ENCODE data around the gene KRTAP4-3.
"Not testable (repeated sequence)": the region's sequence is repeated elsewhere in the genome, so short reads cannot be mapped to it uniquely, and the experiment has no call there.

Gene KRTAP4-3

DNA sequence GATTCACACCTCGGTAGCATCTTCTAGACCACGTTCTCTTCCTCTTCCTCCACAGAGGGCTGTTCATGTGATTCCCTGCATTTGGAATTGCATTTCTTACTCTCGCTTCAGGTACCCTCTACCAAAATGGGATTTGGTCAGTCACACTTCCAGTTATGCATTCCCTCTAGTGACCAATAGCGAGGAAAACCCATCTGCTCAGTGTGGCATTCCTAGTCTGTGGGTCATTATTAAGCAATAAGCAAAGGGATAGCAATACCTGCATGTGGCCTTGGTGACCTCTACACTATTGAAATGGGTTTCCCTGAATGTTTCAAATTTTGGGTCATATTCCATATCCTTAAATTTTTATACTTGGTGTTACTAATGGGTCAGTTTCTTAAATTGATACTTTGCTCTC lies 18.0 kb downstream of the KRTAP4-3 start:
- DNase-seq, result no peak

DNA sequence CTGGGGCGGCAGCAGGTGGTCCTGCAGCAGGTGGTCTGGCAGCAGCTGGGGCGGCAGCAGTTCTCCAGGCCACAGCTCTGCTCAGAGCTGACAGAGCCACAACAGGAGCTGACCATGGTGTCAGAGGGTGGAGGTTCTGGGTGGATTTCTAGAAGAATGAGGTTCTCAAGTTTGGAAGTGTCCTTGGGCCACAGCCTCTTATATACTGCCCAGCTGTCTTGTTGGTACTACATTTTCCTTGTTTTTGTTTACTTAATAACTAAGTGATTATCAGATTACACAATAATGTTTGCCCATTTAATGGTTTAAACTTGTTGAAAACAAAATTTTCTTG lies 18.4 kb downstream of the KRTAP4-3 start, which contains the start of gene KRTAP4-5:
Gene KRTAP4-5 (minus strand): TSS at position 174 of the 334 bp plus-strand sequence. CDS start 58 bp downstream, at position 116.
- DNase-seq, result no peak

DNA sequence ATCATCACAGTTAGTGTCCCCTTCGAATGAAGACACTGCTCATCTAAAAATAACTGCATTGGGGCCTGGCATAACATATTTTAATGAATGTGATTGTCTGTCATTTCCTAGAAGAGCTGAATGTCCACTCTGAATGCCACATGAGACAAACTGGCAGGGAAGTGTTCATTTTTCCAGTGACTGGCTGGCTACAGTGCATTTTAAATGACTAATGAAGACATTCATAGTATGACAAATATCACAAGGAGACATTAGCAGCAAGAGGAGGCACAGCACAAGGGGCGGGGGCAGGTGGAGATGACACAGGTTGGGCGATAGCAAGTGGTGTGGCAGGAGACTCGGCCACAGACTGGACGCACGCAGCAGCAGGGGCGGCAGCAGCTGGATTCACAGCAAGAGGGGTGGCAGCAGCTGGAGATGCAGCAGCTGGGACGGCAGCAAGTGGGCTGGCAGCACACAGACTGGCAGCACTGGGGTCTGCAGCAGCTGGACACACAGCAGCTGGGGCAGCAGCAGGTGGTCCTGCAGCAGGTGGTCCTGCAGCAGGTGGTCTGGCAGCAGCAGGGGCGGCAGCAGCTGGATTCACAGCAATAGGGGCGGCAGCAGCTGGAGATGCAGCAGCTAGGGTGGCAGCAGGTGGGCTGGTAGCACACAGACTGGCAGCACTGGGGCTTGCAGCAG lies 18.9 kb downstream of the KRTAP4-3 start:
- DNase-seq, result not testable (repeated sequence)

DNA sequence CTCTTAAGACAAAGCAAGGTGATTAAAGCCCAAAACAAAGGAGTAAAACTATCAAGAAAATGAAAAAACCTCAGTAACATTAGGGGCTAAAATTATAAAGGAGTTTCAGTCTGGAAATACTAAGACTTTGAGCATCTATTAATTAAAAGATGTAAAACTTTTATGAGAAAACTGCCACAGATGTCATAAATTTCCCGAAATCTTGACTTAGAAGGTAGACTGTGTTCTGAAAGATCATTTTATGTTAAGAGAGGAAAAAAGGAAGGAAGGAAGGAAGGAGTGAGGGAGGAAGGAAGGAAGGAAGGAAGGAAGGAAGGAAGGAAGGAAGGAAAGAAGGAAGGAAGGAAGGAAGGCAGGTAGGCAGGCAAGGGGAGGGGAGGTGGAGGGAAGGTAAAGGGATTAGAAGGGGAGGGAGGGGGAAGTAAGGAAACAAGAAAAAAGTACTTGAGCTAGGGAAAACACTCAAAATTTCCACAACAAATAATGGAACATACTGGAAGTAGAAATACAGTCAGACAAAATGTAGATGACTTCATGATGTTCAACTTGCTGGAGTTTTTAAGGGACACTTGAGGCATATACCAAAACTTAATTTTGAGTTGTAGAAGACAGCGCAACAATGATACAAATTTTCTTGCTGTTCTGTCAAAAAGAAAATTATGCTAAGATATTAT lies 20.4 kb downstream of the KRTAP4-3 start:
- DNase-seq, result no peak

DNA sequence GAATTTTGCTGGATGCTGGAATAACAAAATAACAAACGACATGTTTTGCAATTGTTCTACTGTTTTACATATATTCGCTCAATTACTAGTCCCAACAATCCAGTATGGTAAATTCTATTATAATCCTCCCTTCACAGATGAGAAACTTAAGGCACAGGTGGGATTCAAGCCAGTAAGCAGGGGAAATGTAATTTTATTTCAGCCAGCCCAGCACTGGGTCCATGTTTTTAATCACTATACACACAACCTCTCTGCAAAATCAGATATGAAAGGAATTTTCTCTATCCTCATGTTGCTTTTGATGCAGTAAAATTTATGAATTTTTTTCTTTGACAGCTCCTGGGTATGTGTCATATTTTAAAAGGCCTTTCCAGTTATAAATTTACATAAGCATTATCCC lies 22.8 kb downstream of the KRTAP4-3 start:
- no peak for DNase-seq

DNA sequence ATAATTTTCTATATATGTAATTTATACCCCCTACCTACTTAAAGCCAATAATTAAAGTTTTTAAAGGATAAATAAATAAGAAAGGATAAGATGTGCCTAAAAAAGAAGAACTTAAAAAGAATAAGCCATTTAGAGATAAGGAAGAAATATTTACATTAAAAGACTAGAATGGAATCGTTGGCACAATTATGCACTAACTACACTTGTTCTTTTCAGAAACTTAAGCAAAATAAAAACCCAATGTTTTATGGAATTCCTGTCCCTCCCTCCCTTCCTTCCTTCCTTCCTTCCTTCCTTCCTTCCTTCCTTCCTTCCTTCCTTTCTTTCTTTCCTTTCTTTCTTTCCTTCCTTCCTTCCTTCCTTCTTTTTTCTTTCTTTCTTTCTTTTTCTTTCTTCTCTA lies 23.2 kb downstream of the KRTAP4-3 start:
- DNase-seq, result no peak

DNA sequence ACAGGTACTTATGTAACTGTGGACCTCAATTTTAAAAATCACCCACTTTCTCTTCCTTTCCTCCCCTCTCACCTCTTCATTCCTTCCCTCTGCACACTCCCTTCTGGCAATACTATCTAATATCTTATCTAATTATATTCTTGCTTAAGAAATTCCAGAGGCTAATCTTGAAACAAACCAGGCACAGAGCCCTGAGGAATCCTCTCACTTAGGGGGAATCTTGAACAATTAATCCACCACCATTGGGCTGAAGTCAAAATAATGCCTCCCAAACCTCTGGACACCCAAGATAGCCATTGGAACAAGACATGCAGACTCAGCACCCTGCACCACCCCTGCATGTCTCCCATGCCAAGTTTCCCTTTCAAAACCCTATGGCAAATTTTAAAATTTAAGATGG lies 26.7 kb downstream of the KRTAP4-3 start:
- DNase-seq, result no peak

DNA sequence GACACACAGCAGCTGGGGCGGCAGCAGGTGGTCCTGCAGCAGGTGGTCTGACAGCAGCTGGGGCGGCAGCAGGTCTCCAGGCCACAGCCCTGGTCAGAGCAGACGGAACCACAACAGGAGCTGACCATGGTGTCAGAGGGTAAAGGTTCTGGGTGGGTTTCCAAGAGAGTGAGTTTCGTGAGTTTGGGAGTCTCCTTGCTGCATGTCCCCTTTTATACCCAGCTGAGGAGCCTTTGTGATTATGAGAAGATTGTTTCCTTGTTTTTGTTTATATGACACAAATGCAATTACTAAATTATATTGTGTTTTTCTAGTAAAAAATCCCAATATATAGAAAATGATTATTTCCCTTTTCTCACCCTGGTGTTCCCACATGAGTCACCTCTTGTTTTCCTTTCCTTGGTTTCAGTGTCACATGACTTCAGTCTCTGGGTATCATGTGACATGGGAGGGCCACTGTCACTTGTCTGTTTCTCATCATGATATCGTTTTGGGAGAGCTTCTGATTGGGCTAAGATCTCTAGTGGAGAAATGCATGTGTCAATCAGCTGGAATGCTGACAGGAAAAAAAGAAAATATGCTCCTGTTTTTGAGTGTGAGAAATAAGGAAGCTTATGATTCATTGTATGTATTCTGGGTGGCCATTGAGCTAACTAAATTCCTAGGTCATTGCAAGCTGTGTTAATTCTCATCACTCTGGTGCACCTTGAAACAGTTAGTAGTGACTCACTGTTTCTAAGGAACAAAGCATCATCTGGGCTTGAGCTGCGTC lies 27.5 kb downstream of the KRTAP4-3 start, which contains the start of gene KRTAP4-6:
Gene KRTAP4-6 (minus strand): TSS at position 185 of the 772 bp plus-strand sequence. CDS start 57 bp downstream, at position 128.
- DNase-seq, result no peak

DNA sequence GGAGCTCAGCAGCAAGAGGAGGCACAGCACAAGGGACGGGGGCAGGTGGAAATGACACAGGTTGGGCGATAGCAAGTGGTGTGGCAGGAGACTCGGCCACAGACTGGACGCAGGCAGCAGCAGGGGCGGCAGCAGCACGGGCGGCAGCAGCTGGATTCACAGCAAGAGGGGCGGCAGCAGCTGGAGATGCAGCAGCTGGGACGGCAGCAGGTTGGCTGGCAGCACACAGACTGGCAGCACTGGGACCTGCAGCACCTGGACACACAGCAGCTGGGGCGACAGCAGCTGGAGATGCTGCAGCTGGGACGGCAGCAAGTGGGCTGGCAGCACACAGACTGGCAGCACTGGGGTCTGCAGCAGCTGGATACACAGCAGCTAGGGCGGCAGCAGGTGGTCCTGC lies 28.2 kb downstream of the KRTAP4-3 start:
- DNase-seq, result not testable (repeated sequence)

DNA sequence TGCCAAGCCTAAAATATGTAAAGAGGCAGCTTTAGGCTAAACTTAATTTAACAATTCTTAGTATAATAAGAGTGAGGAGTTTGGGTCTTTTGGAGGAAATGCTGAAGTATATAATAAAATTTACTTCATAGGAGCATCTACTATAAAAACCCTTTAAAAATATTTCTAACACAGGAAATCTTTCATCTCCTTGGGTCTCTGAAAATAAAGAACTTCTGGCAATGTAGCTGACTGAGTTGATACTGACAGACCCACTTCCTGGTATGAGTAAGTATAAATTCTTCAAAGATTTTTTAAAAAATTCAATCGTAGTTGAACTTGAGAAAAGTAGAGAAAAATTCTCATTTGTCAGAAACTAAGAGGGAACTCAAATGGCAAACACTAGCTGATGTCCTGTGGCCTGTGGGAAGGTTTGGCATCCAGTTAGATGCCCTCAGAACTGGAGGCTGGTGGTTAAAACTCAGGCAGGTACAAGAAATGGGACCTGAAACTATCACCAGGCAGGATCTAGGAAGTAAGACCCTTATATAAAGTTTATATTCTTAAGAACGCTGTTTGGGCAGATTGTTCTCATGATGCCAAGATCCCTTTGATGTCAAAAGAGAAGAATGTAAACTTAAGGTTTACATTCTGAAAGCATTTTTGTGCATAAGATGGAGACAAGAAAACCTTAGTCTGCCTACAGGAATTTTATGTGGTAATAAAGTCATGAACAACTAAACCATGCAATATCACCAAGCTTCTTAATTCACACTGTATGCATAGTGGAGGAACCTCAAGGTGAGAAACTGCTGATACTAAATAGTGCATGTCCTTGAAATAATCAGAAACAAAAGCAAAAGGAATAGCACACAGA lies 33.9 kb downstream of the KRTAP4-3 start:
- no peak for DNase-seq

DNA sequence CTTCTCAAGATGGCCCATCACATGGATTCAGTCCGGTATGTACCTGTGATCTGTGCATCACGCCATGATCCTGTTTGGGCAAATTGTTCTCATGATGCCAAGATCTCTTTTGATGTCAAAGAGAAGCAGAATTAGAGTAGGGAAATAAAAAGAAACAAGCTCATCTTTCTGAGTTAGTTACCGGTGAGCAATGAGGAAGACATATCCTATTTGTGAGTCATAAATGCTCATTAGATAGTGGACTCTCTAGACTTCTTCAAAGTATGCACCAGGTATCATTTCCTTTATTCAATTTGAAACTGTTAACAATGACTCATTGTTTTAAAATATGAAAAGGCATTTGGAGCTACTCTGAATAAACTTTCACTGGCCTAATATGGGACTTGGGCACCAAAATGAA lies 36.0 kb downstream of the KRTAP4-3 start:
- DNase-seq, result no peak

DNA sequence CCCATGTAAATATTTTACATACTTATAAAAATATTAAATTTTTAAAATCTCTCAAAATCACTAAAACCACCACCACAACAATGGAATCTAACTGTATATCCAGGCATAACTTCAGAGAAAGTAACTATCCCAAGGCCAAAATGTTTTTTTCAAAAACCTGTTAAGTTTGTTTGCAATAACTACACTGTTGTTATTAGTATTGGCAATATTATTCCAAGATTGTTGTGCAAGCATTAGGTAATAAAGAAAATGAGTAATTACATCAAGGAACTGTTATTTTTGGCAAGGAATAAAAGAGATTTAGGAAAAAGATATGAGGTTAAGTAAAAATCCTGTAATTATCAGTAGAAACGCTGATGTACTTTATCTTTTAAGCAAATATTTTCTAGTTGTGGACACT lies 40.6 kb downstream of the KRTAP4-3 start:
- no peak for DNase-seq

DNA sequence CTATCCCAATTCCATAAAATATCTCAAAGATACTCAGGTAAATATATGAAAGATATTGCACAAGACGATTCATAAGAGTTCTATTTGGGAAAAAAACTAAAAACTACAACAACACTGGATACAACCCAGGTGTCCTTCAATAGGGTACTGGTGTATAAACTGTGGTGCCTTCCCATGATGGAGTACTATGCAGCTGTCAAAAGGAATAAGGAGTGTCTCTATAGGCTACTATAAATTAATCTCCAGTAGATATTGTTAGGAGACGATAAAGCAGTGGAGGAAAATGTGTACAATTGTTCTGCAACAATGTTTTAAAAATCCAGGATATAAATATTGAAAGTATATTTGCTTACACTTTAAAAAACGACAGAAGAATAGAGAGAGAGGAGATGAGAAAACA lies 41.6 kb downstream of the KRTAP4-3 start:
- no peak for DNase-seq

DNA sequence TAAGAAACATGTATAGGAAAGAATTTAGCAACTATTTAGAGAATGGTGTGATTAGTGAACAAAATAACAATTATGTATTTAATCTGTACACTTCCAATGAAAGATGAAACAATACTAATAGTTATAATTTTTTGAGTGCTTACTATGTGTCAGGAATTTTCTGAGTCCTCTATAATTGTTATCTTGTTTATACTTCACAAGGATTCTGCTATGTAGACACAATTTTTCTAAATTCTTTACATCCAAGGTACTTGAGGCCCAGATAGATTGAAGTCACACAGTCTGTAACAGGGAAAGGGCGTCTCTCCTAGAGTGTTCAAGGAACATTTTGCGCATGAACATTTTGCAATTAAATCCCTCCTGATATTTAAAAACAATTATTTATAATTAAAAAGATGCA lies 43.0 kb downstream of the KRTAP4-3 start:
- no peak for DNase-seq

DNA sequence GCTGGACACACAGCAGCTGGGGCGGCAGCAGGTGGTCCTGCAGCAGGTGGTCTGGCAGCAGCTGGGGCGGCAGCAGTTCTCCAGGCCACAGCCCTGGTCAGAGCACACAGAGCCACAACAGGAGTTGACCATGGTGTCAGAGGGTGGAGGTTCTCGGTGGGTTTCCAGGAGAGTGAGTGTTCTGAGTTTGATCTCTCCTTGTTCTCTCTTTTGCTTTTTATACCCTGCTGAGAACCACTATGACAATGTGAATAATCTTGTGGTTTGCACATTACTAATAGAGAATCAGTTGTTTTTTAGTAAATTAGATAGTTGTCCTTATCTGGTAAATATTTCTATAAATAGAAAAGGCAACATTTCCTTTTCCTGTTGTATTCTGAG lies 44.0 kb downstream of the KRTAP4-3 start, which contains the start of gene KRTAP4-12:
Gene KRTAP4-12 (minus strand): TSS at position 192 of the 381 bp plus-strand sequence. CDS start 60 bp downstream, at position 132.
- not testable (repeated sequence) for DNase-seq

DNA sequence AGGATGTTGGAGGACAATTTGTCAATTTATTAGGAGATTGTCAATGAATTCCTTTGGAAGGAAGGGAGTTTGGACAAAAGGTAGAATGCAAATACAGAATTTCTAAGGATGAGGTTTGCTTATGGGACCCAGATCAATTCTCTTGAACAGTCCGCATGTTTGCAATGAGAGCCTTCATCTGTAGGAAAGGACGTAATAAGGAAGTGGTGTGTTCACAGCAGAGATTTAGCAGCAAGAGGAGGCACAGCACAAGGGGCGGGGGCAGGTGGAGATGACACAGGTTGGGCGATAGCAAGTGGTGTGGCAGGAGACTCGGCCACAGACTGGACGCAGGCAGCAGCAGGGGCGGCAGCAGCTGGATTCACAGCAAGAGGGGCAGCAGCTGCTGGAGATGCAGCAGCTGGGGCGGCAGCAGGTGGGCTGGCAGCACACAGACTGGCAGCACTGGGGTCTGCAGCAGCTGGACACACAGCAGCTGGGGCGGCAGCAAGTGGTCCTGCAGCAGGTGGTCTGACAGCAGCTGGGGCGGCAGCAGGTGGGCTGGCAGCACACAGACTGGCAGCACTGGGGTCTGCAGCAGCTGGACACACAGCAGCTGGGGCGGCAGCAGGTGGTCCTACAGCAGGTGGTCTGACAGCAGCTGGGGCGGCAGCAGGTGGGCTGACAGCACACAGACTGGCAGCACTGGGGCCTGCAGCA lies 44.6 kb downstream of the KRTAP4-3 start:
- DNase-seq, result not testable (repeated sequence)

DNA sequence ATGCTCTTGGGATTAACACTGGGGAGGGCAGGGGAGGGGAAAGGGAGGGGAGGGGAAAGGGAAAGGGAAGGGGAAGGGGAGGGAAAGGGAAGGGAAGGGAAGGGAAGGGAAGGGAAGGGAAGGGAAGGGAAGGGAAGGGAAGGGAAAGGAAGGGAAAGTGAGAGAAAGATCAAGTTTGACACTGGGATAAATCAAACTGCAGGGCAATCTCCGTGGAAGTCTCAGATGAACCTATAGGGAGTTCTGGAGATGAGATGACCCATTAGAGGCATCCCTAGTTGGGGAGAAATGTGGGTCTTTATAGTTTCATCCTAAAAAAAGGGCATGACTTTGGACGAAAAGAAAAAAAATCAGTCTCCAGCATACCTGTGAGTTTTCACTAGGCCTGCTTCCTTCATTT lies 46.3 kb downstream of the KRTAP4-3 start:
- DNase-seq, result no peak

DNA sequence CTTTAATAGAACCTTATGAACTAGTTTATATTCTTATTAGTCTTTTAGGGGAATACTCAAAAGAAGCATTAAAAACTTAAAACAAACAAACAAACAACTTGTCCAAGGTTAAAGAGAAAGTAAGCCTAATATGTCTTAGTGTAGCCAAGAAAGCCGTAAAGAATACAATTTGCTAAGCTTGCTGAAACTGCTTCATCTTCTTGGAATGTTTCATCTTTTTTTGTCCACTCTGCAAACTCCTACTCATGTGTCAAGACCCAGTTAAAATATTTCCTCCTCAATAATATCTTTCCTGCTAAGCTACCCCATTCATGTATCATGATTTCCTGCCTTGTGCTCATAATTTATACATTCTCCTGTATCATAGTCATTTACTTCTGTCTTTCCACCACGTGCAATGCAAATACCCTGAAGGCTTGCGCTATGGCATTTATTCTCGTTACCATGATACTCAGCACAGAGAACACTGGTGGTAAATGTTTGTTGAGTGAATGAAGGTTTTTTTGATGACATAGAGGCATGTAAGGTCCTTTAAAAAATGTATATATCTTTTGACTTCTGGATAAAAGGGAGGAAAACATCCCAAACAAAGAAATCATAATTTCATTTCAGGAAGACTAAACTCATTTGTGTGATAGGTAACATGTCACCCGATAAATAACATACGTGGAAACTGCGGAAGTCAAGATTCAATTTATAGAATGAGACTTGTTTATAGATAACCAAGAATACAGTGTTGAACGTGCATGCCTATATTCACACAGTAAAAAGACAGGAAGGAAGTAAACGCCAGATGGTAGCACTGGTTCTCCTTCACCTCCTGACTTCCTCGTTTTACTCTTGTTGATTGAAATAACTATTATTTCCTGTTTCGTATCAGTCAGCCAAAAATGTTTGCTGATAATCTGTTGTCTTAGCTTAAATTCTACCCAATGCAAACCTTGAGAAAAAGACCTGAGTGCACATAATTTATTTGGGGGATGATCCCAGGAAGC lies 48.0 kb downstream of the KRTAP4-3 start:
- not testable (repeated sequence) for DNase-seq

DNA sequence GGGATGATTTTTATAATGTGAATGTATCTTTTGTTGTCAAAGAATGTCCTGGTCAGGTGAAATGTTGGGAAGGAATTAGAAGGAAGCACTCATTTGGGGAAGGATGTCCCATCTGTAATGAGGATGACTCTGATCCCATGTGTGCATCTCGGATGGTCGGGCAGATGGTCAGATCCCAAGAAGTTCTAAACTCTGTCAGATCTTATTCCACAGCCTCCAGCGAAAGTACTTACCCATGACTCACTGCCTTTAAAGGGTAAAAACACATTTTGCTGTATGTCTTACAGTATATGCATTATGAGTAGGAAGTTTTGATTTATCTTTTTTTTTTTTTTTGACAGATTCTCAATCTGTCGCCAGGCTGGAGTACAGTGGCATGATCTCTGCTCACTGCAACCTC lies 49.3 kb downstream of the KRTAP4-3 start:
- DNase-seq, result no peak

DNA sequence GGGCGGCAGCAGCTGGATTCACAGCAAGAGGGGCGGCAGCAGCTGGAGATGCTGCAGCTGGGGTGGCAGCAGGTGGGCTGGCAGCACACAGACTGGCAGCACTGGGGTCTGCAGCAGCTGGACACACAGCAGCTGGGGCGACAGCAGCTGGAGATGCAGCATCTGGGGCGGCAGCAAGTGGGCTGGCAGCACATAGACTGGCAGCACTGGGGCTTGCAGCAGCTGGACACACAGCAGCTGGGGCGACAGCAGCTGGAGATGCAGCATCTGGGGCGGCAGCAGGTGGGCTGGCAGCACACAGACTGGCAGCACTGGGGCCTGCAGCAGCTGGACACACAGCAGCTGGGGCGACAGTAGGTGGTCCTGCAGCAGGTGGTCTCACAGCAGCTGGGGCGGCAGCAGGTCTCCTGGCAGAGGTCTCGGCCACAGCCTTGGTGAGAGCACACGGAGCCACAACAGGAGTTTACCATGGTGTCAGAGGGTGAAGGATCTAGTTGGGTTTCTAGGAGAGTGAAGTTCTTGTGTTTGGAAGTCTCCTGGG lies 50.1 kb downstream of the KRTAP4-3 start, which contains the start of gene KRTAP4-11:
Gene KRTAP4-11 (minus strand): TSS at position 528 of the 541 bp plus-strand sequence. CDS start 58 bp downstream, at position 470.
- DNase-seq, result not testable (repeated sequence)
